DLD1 (cell line): ENCODE measurements around the gene CAMK4.

Experiments
- in situ Hi-C: cut with HindIII; loops from 2 replicates; pipeline ENCODE4 v1.10.0; 2017; ENCODE audit warnings: low sequenced_read_pairs

The CAMK4 gene

DNA sequence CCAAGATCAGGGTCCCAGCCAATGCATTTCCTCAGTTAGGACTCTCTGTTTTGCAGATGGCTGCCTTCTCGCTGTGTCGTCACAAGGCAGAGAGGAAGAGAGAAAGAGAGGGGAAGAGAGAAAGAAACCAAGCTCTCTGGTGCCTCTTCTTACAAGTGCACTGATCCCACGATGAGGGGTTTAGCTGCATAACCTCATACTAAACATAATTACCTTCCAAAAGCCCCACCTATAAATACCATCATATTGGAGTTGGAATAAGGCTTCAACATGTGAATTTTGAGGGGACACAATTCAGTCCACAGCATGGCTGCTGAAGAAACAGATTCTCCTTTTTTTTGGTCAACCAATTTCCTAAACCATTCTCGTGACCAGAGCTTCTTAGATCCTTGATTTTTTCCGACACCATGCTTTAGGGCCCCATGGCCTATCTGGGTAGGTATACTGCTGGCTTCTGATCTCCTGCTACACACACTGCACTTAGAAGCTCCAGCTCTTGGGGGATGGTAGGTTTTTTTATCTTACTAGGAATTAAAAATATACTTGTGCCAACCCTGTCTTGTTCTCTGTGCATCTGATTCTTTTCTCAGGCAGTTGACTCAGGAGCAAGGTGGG lies 5.1 kb downstream of the CAMK4 start:
- in situ Hi-C loops: no loop called here

DNA sequence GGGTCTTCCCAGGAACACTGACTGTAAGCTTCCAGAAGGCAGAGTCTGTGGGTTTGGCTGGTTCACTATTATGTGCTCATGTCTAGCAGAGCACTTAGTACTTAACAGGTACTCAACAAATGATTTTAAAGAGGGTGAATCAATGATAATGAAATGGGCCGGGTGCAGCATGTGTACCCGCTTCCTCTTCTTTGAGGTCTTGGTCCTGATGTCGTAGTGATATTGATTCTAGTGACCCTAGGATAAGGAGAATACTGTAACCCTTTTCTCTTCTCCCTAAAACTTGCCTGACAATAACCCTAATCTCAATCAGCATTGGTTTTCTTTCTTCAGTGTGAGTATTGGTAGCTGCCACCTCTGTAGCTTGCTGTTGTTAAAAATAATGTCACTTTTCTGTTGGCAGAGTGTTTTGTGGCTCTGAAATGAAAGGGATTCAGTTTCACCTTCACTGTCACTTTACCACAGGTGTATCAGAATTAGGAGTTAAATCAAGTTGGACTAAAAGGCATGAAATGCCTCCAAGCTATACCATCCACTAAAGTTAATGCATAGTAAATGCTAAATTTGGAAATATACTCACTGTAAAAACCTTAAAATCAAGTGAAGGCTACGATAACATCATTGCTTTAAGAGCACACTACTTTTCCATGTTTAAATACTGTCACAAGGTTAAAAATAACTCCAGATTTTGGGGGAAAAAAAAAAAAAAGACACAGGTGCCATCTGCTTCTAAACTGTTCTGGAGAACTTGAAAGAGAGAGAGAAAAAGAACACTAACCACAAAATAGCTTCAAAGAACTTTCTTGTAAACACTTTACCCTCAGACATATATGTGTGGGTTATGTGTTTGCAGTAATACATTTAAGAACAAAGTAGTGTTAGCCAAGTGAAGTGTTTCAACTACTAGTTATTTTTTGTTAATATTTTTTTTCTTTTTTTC lies 6.0 kb downstream of the CAMK4 start:
- in situ Hi-C loops: no loop called here

DNA sequence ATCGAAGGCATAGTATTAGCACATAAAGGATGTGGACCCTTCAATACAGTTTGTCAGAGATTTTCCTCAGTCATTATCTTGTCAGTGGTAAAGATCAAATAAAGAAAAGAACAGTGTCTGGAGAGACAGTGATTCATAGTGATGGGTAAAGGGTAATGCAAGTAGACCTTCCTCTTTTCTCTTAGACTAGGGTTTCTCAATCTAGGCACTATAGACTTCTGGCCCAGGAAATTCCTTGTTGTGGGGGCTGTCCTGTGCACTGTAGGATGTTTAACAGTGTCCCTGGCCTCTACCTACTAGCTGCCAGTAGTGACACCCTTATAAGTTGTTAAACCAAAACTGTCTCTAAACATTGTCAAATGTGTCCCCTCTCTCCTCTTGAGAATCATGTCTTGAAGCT lies 6.9 kb downstream of the CAMK4 start:
- in situ Hi-C loops: no loop called here

GRCh38 chr5:111232311-111233051 lies 8.3 kb downstream of the CAMK4 start:
- in situ Hi-C loops: no loop called here

DNA sequence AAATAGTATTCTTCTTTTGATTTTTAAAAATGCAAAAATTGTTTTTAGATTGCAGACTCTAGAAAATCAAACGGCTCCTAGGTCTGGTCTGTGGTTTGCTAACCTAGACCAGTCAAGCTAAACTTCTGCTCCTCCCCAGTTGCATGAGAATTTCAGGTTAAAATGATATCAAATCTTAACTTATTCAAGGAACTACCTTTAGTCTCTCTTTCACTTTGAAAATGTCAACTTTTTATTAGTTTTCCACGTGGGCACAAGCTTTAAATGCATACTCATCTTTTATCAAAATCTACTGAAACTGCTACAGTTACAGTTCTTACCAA lies 8.8 kb downstream of the CAMK4 start:
- in situ Hi-C loops: no loop called here

- in situ Hi-C loops: no loop called here
Measured at GRCh38 chr5:111234125-111234524, 9.9 kb downstream of the CAMK4 start.

DNA sequence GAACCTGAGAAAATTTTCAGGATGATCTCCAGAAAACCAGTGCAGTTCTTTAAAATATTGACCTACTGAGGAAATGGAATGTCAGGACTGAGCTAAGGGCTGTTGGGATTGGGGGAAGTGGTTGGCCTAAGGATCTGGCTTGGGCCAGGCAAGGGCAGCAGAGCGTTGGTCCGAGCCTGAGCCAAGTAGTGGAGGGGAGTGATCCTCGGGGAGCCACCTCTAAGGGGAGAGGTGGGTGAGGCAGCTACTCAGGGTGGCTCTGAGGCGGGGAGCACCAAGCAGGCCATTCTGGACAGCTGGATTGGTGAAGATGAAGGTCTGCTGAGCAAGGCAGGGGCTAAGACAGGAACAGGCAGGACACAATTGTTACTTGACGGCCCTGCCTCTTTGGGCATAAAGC lies 11.5 kb downstream of the CAMK4 start:
- in situ Hi-C loops: no loop called here

DNA sequence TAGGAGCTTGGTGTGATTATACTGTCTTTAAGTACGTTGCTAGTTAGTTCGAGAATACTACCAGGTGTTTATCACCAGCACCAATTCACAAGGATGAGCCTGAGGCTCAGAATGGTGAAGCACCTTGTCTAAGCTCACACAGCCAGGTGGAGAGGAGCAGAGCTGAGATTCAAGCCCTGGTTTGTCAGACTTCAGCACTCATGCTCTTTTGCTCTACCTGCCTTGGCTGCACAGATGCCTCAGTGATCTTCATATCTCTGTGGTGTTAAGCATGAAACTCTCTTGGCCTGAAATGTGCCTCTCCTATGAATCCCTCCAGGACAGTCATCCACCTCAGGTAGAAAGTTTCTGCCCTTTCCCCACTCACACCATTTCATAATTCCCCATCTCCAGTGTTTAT lies 12.2 kb downstream of the CAMK4 start:
- in situ Hi-C loops: no loop called here

GRCh38 chr5:111236995-111237394 lies 12.8 kb downstream of the CAMK4 start:
- in situ Hi-C loops: no loop called here

- in situ Hi-C loops: no loop called here
Measured at GRCh38 chr5:111237470-111237869, 13.3 kb downstream of the CAMK4 start.

DNA sequence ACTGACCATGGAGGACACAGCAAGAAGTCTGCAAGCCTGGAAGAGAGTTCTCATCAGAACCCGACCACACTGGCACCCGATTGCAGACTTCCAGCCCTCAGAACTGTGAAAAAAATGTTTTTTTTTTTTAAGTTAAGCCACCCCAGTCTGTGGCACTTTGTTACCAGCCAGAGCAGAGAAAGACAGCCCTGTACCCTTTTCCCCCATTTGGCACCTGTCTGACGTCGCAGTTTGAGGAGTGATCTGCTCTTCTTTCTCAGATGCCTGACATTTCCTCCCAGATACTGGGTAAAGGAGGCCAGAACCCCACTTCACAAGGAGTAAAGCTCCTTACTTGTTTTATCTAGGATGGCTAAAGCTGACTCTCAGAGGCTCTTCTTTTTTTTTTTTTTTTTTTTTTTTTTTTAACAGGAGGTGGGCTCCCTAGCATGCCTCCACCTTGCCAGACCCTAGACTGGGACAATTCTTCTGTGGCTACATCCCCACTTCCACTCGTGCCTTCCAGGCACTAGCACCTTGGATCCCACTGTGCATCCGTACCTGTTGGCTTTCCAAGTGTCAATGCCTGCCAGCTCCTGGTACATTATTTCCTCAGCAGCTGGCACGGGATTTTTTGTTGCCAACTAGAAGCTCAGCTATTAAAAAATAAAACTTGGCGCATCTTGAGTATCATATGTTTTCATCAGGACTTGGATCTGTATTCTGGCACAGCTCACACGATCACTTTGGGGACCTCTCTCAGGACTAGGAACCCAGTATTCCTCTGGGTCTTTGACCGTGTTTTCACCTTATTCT lies 14.4 kb downstream of the CAMK4 start:
- in situ Hi-C loops: no loop called here

DNA sequence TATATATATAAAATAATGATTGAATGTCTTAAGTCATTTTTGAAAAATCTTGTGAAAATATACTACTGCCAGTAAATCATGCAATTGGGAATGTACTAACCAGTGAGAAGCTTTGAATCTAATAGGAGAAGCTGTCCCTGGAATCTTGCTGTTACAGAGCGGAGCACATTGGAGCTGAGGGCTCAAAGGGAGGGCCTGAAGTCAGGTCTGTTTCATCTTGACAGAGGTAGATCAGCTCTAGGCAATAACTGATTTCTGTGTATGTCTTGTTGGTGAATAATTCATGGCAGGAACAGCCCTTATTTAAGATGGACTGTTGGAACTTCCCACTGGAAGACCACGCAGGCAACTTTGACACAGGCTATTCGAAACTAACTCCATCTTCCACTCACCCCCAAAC lies 17.5 kb downstream of the CAMK4 start:
- in situ Hi-C loops: no loop called here

GRCh38 chr5:111242606-111243005 lies 18.4 kb downstream of the CAMK4 start:
- in situ Hi-C loops: no loop called here

DNA sequence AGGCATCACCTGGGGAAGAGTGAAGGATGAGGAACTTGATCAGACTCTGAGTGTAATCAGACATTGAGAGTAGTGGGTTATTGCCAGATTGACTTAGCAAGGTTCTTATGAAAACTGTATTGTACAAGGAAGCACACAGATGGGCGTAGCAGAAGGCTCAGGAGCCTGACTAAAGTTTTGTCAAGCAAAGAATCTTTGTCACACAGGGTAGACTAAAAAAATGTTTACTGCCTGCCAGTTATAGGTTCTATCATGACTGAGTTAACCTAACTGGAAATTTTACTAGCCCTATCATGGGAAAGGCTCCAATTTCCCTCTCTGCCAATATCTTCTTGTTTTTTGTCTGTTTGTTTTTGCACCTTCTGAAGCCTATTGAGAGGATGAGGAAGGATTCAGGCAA lies 19.1 kb downstream of the CAMK4 start:
- in situ Hi-C loops: no loop called here

GRCh38 chr5:111245654-111246053 lies 21.5 kb downstream of the CAMK4 start:
- in situ Hi-C loops: no loop called here

GRCh38 chr5:111246459-111246858 lies 22.3 kb downstream of the CAMK4 start:
- in situ Hi-C loops: no loop called here

DNA sequence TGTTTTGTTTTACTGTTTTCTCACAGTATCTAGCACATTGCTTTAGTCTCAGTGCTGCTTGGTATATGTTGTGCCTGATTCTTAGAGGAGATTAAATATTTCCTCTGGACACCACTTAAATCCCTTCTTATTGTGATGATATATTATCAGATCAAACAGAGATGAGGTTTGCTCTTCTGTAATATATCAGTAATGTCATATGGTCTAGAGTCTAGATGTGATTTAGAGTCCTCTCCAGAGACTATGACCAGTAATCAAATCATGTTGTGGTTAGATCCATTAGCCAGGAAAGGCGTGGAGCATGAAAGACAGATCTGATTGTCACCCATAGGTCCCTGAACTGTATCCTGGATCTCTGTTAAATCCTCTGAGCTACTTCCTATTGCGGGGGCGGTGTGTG lies 24.4 kb downstream of the CAMK4 start:
- in situ Hi-C loops: no loop called here

DNA sequence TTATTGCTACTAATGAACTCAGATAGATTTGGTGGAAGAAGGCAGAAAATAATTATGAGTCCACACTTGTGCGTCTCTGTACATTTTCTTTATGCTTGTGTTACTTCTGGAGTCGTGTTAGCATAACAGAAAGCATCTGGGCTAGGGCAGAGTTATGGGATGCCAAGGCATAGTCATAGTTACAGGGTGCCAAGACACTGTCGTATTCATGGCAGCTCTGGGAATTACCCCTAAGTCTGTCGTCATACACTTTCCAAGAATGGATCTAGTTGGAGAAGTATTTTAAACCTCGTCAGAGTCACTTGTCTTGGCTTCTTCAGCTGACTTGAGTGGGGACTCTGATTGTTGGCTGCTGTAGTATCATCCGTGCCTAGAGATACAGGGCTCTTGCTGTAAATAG lies 27.7 kb downstream of the CAMK4 start:
- in situ Hi-C loops: no loop called here

- in situ Hi-C loops: no loop called here
Measured at GRCh38 chr5:111252799-111253545, 28.8 kb downstream of the CAMK4 start.

DNA sequence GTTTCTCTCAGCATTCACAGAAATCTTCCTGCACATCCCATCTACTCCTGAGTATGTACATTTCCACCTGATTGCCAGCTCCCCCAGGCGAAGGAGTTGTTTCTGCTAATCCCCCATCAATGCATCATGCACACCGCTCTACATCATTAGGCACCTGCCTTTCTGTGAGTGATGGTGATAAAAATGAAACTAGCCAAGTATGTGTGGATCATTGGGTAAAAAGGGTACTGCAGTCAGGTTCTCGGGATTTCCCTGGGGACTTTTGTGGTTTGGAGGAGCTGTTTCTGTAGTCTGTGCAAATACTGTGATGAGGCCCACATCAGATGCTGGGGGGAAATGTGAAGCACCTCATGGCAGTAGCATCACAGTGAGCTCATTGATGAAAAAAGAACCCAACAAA lies 30.4 kb downstream of the CAMK4 start:
- in situ Hi-C loops: no loop called here
